D721Med (cell line): ENCODE measurements around the gene C9orf57.

Experiments used
- DNase-seq: peaks from one replicate; pipeline ENCODE4 v3.0.0; 2011; ENCODE audit warnings: low spot score; ENCODE audit not compliant: insufficient read length
- FAIRE-seq: peaks from 2 replicates; lab custom pipeline; 2011; peaks lifted over from hg19 to GRCh38; lab: Jason Lieb, UNC
- TF ChIP-seq, protein P1 (sequence below): IDR thresholded peaks from 2 replicates; pipeline ENCODE4 v1.5.1; 2012; ENCODE audit warnings: mild to moderate bottlenecking, control low read depth; ENCODE audit not compliant: insufficient read depth; ENCODE audit errors: missing control alignments

The C9orf57 gene

DNA sequence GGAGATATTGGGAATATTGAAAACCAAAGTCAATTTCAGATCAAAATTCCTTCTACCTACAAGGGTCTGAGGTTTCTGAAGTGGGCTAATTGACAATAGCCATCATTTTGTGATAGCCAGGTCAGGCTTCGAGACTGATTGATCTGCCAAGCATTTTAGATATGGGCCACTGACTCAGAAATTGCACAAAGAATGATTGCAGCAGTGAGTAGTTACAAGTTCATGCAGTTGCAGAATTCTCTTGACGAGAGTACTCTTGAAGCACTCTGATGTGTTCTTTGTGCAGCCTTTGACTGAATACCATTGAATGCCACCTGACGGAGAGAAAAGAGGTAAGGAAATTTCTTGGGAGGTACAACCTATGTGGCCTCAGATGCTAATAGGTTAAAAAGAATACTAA is 8.3 kb downstream of the C9orf57 start:
- DNase-seq, result no peak
- TF ChIP-seq, protein P1, sequence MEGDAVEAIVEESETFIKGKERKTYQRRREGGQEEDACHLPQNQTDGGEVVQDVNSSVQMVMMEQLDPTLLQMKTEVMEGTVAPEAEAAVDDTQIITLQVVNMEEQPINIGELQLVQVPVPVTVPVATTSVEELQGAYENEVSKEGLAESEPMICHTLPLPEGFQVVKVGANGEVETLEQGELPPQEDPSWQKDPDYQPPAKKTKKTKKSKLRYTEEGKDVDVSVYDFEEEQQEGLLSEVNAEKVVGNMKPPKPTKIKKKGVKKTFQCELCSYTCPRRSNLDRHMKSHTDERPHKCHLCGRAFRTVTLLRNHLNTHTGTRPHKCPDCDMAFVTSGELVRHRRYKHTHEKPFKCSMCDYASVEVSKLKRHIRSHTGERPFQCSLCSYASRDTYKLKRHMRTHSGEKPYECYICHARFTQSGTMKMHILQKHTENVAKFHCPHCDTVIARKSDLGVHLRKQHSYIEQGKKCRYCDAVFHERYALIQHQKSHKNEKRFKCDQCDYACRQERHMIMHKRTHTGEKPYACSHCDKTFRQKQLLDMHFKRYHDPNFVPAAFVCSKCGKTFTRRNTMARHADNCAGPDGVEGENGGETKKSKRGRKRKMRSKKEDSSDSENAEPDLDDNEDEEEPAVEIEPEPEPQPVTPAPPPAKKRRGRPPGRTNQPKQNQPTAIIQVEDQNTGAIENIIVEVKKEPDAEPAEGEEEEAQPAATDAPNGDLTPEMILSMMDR, result no peak
- FAIRE-seq, result no peak

DNA sequence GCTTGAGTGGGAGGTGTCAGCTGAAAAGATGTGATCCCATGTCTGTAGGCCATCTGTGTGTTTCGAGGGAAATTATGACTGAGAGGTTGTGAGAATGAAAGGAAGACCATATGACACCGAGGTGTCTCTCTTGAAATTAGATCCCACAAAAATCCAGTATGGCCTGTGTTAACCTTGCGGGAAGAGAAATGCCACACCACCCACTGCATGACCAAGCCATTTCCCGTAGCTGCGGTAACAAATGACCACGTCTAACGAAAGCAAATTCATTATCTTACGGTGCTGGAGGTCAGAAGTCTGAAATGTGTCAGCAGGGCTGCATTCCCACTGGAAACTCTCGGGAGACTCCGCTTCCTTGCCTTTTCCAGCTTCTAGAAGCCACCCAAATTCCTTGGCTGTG is 11.6 kb downstream of the C9orf57 start:
- FAIRE-seq, result no peak

DNA sequence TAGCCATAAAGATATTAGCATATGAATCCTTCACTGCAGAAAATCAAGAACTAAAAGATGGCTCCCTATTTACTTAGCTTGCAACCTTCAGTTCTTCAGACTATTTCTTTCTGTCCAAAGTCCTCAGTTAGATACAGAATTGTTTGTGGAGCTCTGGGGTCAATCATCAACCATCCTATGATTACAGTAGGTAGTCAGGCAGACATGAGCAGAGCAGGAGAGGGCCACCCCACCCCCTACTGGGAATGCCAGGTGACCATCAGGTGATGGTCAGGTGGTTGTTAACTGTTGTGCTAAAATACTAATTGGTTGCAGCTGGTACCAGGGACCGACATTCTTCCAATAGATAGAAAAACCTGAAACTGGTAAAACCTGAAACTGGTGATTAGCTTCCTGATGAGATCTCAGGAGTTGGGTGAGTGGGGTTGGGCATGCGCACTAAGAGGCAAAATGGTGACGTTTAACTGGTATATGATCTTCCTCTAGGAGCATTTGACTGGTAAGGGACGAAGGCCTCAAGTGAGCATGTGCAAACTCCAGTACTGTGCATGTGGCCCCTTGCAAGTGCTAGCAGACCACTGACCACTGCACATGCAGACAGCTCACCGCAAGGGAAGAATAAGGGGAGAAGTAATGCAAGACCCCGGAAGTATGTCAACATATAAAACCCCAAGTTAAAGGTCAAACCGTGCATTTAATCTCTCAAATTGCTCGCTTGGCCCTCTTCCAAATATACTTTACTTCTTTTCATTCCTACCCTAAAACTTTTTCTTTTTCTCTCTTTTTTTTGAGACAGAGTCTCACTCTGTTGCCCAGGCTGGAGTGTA is 13.6 kb downstream of the C9orf57 start:
- TF ChIP-seq, protein P1, result no peak
- DNase-seq (no peak), FAIRE-seq (no peak)

More for the DNA sequence above, 11.6 kb downstream of the C9orf57 start:
- TF ChIP-seq, protein P1, result no peak
- DNase-seq, result no peak

DNA sequence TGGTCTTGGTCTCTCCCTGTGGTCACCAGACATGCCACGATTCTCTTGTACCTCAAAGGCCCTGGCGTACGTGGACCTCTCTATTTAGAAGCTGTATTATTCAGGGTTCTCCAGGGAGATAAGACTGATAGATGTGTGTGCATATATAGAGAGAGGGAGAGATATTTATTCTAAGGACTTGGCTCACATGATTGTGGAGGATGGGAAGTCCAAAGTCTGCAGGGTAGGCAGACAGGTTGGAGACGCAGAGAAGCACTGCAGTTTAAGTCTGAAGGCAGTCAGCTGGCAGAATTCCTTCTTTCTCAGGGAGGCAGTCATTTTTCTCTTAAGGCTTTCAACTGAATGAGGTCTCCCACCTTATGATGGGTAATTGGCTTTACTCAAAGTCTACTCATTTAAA is 16.3 kb downstream of the C9orf57 start:
- DNase-seq (no peak), FAIRE-seq (no peak)
- TF ChIP-seq, protein P1, result no peak

DNA sequence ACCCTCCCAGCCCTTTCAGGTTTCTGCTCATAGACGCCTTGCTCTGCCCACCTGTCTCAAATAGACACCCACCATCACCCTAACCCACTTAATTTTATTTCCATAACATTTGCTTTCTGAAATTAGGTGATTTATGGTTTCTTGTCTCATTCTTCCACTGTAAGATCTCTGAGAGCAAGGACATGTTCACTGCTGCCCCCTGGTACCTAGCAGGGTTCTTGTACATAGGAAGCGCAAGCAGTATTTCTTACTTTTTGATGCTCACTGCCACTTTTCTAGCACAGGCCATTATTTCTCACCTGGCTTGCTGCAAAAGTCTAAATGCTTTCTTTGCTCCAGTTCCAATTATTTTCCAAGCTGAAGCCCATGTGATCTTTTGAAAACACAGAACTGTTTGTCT is 16.8 kb downstream of the C9orf57 start:
- TF ChIP-seq, protein P1, result no peak
- no peak for DNase-seq
- FAIRE-seq, result no peak

DNA sequence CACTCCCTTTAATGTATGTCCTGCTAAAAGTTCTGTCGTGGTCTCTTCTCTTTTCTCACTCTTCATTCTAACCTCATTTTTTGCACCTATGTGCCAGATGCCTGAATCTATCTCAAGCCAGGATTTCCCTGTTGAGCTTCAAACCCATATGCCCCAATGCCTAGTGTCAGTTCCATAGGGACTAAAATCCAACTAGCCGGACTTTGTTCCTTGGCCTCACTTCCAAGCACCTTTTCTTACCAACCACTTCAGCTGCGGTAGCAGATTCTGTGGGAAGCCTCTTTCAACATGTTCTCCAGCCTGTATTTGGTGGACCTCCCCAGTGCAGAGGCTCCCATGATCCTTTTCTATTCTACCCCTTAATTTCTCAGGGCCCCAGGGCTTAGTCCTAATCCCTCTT is 17.5 kb downstream of the C9orf57 start:
- FAIRE-seq, result no peak
- TF ChIP-seq, protein P1, result no peak
- no peak for DNase-seq

DNA sequence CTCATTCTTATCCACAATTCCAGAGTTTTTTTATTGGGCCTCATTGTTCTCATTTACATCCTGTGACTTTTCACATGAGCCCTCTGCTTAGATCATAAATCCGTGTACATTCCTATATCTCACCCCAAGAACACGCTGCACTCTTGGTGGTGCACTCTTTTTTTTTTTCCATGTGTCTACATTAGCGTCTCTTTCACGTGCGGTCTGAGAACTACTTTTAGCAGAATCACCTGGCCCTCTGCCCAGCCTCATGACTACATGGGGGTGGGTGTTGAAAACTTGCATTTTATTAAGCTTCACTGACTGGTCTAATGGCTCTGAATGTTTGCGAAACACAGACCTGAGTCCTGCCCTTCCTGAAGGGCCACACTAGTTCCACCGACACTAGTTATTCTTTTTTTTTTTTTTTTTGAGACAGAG is 18.6 kb downstream of the C9orf57 start:
- TF ChIP-seq, protein P1, result no peak
- no peak for FAIRE-seq
- DNase-seq, result no peak
